Ammon's horn (tissue), 1 donor: ENCODE results near the gene ARL14EPL.
A peak's percentile ranks its signal among the peaks of the same experiment; 100 is the strongest.
"Not testable (repeated sequence)": the region's sequence is repeated elsewhere in the genome, so short reads cannot be mapped to it uniquely, and the experiment has no call there.

Source experiments
- DNase-seq: peaks from one replicate; pipeline ENCODE4 v3.0.0-alpha.2; 2016; ENCODE audit warnings: low spot score

The ARL14EPL gene

DNA sequence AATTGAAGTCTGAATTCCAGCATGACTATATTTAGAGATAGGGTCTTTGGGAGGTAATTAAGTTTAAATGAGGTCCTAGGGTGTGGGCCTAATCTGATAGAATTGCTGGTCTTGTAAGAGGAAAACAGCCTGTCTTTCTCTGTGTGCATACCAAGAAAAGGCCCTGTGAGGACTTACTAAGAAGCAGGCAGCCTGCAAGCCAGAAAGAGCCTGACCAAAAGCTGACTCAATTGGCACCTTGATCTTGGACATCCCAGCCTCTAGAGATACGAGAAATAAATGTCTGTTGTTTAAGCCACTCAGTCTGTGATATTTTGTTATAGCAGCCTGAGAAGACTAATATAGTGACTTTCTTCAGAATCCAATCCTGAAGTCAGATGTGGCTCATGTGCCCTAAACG, 14.6 kb downstream of the ARL14EPL start:
- DNase-seq, result no peak

DNA sequence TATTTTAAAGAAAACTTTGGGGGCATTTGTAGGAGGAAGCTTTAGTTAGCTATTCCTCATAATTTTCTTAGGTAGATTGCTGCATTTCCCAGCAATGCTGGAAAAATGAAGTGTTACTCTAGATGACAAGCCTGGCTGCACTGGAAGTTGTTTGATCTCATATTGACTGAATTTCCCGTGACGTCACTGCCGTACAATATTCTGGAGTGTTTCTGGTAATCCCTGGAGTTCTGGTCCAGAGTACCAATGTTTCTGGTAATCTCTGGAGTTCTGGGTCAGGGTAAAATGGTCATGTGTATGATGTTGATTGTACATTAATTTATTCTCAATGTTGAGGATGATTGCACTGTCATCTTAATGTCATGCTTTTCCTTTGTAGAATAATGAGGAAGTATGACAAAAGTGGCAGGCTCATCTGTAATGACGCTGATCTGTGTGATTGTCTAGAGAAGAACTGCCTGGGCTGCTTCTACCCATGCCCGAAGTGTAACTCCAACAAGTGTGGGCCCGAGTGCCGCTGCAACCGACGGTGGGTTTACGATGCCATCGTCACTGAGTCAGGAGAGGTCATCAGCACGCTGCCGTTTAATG, 26.2 kb downstream of the ARL14EPL start:
- DNase-seq, result no peak

DNA sequence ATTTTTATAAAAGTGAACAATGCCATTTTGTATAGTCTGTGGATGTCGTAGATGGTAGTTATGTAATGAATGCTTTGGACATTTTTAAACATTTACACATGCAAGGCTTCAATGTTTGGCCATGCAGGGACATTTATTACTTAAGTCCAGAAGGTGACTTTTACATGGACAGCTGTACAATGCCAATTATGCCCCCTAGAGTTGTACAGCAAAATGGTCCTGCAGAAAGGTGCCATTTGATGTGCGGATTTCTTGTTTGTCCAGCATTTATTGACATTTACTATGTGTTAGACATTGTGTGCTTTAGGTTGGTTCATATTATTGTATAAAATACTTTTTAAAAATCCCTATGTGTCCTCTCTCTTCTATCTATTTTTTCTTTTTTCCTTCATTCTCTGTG, 30.1 kb downstream of the ARL14EPL start:
- DNase-seq, result no peak

DNA sequence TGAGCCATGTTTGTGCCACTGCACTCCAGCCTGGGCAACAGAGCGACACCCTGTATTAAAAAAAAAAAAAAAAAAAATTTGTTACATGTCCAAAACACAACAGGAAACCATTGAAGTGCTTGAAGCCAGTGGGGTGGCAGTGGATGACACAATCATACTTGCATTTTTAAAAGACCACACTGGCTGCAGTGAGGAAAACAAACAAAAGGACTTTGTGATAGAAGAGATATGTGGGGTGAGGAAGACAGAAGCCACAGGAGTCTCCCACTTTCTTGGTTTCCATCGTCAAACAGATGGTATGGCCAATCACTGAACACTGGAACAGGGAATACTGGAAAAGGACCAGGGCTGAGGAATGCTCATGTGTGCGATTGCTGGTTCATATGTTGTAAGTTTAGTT, 31.7 kb downstream of the ARL14EPL start:
- no peak for DNase-seq

DNA sequence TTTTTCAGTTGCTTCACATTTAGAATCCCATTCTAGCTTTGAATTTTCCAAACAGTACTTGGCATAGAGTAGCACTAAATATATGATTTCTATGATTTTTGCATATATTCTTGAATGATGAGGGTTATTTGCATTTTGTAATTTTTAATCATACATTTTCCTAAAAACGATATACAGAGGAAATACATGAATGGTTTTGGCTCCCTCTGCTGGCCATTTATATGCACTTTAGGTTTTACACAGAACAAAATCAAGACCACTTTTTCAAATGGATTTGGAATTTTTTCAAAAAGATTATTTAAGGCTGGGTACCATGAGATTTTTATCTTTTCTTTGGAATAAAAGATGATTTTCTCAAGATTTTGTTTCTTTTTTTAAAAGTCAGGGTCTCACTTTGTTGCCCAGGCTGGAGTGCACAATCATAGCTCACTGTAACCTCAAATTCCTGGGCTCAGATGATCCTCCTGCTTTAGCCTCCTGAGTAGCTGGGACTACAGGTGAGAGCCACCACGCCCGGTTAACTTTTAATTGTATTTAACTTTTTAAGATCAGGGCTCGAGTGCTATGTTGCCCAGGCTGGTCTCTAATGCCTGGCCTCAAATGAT, 35.9 kb downstream of the ARL14EPL start:
- DNase-seq, result peak; percentile 72

DNA sequence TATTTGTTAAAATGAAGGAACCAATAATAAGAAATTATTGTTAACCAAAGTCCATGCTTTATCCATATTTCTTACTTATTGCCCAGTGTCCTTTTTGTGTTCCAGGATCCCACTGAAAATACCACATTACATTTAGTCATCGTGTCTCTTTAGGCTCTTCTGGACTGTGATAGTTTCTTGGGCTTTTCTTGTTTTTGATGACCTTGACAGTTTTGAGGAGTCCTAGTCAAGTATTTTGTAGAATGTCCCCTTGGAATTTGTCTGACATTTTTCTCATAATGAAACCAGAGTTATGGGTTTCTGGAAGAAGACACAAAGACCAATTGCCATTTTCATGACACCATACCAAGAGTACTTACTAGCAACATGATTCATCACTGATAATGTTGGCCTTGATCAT, 38.9 kb downstream of the ARL14EPL start:
- DNase-seq, result no peak

DNA sequence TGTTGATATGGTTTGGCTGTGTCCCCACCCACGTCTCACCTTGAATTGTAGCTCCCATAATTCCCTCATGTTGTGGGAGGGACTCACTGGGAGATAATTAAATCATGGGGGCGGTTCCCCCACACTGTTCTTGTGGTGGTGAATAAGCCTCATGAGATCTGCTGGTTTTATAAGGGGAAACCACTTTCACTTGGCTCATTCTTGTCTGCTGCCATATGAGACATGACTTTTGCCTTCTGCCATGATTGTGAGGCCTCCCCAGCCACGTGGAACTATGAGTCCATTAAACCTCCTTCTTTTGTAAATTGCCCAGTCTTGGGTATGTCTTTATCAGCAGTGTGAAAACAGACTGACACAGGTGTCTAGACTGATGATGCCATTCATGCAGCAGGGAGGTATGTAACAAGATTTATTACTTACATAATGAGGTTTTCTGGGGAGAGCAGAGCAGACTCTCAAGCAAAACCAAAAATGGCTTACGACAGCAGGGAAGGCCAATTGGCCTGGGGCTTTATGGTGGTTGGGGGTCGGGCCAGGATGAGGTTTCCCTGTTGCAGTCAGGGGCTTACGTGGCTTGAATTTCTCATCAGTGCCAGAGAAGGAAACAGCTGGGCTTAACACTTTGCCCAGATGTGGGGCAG, 43.0 kb downstream of the ARL14EPL start:
- DNase-seq, result no peak

DNA sequence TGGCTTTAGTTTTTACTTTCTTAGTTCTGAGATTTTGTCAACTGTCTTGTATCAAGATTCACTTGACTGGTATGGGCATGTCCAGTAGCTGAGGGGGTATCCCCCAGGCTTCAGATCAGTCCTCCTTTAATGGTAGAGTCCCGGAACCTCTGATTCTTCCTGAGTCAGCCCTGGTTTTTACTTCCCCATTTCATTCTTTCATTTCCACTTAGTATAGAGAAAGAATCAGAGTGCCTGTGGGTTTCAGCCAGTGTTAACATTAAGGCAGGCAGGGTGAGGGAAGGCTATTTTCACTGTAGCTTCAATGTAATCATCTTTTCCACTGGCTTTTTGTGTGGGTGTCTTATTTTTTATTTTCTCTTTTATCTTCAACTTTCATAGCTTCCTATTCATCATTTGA, 44.2 kb downstream of the ARL14EPL start:
- peak; percentile 27 for DNase-seq

DNA sequence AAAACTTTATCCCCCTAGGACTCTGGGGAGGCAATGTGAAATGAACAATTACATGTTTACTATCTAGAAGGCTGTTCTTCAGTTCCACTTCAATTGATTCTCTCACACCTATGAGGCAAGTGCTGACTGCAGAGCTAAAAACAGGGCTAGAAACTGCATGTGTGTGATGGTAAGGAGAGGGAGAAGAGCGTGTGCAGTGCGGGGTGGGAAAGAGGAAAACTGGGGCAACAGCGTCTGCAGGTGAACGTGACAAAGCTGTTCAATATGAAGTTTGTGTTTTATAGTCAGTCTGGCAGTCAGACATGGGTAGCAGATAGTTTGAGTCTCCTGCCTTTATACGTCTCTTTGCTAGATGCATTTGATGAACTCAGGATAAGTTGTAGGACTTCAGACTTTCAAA, 45.9 kb downstream of the ARL14EPL start:
- DNase-seq, result no peak

DNA sequence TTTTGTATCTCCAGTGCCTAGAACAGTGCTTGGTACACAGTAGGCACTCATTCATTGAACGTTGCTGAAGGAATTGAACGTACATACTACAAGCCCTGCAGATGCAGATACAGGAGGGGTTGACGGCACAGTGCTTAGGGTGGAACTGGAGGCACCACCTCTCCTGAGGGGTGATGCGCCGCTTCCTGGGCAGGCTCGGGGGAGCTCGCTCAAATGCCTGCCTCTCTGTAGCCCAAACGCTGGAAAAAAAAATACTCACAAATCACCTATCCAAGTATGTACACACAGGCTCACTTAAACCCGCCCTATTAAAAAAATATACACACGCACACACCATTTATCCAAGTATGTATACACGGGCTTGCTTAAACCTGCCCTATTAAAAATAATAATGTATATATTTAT, 52.0 kb downstream of the ARL14EPL start:
- peak; percentile 23 for DNase-seq

DNA sequence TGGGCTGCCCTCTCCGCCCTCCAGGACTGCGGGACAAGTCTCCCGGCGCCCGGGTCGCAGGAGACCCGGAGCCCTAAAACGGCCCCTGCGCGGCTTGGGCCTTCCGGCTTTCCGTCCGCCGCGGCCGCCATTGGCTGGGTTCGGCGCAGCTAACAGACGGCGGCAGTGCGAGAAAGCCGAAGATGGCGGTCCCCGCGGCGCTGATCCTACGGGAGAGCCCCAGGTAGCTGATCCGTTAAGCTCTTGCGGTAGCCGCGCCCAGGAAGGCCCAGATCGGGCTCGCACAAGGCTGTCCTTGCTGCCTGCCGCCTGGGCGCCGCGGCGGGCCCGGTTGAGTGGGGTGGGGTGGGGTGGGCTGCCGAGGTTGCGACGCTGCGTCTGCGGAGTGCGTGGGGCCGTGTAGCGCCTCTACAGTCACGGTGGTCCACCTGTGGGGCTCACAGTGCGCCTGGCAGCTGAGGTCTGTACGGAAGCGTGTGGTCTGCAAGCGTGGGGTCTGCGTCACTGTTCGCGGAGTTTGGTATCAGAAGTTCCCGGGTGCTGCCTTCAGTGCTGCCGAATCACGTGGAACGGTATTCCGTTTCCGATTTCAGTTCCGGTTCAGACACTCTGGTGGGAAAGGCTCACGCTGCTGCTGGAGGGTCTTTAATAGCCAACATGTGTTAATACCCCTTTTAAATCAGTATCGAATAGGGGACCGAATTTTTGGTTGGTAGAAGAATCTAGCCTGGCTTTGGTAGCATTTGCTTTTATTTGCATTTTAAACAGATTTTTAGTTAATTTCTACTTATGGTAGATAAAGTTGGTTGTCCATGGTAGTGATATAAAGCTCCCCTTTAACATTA, 52.8 kb downstream of the ARL14EPL start, which contains the start of gene COMMD10:
Gene COMMD10 (plus strand): TSS at position 155 of the 845 bp plus-strand sequence.
- DNase-seq, result peak; percentile 91

DNA sequence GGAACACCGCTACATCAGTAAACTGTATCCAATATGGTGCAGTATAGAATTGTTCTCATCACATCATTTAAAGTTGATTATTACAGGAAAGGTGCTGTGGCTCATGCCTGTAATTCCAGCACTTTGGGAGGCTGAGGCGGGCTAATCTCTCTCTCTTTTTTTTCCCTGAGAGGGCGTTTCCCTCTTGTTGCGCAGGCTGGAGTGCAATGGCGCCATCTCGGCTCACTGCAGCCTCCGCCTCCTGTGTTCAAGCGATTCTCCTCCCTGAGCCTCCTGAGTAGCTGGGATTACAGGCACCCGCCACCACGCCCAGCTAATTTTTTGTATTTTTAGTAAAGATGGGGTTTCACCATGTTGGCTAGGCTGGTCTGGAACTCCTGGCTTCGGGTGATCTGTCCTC, 54.0 kb downstream of the ARL14EPL start:
- DNase-seq, result not testable (repeated sequence)

DNA sequence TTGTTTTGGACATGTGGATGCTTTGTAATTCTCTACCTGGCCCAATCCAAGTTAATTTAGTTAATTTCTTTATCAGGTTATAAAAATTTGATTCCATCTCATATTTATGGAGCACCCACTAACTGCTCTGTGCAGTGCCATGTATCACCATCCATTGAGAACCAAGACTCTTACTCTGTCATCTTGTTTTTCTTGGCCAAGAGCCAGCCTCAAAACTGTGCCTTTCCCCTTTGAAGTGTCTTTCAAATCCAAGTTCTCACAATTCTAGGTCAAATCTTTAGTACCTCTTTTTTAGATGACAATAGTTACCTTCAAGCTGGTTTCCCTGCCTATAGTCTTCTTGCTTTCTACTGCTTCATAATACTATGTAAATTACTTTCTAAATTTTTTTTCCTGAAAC, 55.8 kb downstream of the ARL14EPL start:
- DNase-seq, result no peak

DNA sequence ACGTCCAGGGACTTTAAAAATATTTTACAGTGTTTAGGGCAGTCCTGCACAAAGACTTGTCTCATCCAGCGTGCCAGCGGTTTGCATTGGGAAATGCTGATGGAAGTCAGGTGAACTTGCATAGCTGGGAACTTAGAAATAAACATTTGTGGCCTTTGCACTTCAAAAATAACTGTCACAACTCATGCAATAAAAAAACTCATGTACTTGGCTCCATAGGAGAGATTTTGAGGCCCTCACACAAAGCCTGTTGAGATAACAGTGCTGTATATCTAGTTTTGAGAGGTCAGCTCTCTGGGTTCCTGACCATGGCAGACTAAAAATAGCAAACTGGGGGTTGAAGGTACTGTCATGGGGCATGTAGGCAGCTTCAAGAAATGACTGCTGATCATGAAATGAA, 58.0 kb downstream of the ARL14EPL start:
- DNase-seq, result no peak

DNA sequence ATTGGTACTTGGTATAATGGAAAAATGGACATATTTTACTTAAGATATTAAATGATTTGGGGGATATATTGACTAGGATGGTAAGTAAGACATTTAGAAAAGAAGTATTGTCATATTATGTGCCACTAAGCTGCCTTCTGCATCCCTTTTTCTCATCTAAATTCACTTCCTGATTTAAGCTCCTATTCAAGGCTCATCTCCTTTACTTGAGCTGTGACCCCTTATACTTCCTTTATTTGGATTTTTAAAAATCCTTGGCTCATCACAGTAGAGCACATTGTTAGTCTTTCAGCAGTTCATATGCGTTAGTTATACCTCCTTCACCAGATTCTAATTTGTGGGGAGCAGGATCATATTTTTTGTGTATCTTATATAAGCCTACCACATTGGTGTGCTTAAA, 59.1 kb downstream of the ARL14EPL start:
- DNase-seq, result no peak

DNA sequence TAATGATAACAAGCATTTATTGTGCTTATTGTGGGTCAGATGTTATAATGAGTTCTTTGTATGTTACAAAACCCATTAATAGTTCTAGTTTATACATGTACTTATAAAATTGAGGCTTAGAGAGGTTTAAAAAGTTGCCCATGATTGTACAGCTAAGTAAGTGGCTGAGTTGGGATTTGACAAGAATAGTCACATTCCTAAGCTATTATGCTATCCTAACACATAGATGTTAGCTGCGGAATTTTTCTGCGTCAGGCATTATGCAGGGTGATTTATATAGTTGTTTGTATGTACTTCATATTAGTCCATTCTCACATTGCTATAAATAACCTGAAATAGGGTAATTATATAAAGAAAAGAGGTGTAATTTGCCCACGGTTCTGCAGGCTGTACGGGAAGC, 65.0 kb downstream of the ARL14EPL start:
- no peak for DNase-seq

DNA sequence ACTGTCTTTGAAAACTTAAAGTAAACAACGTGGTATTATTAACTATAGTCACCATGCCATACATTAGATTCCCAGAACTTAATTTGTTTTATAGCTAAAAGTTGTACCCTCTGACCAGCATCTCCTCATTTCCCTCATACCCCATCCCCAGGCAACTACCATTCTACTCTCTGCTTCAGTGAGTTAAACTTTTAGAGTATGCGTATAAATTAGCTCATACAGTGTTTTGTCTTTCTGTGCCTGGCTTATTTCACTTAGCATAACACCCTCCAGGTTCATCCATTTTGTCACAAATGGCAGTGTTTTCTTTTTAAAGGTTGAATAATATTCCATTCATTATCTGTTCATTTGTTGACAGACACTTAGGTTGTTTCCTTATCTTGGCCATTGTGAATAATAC, 66.7 kb downstream of the ARL14EPL start:
- DNase-seq, result no peak

DNA sequence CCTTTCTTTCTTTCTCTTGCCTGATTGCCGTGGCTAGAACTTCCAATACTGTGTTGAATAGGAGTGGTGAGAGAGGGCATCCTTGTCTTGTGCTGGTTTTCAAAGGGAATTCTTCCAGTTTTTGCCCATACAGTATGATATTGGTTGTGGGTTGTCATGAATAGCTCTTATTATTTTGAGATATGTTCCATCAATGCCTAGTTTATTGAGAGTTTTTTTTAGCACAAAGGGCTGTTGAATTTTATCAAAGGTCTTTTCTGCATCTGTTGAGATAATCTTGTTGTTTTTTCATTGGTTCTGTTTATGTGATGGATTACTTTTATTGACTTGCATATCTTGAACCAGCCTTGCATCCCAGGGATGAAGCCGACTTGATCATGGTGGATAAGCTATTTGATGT, 72.7 kb downstream of the ARL14EPL start:
- not testable (repeated sequence) for DNase-seq
